A673 (cell line): ENCODE results near the gene UBN2. TPM values are rescaled to one million over a fixed set of nuclear protein-coding genes. Genes with fewer than 3 reads are reported as not detected.
"Not testable (repeated sequence)": the region's sequence is repeated elsewhere in the genome, so short reads cannot be mapped to it uniquely, and the experiment has no call there.

Experiments
- BruUV-seq: library from RNA; stranded (reverse); fragments of 400-500 nt; replicated peaks from 2 replicates; lab custom pipeline; 2021; lab: Mats Ljungman, UMichigan
- CTCF ChIA-PET: fragments of 300-600 bp; sonication (Branson Sonifier 250); formaldehyde crosslinking; loops from one replicate; lab custom pipeline; 2022; ENCODE audit warnings: antibody characterized with exemption; lab: Charles Lee
- POLR2A ChIA-PET: fragments of 300-600 bp; sonication (Branson Sonifier 250); formaldehyde crosslinking; loops from one replicate; lab custom pipeline; 2022; ENCODE audit warnings: antibody characterized with exemption; ENCODE audit not compliant: low non-redundant PET; lab: Charles Lee
- DNase-seq: peaks from one replicate; pipeline ENCODE4 v3.0.0-alpha.2; 2015; ENCODE audit warnings: low spot score
- H3K27ac ChIP-seq: fragments of 200-600 bp; sonication (generic); 2 replicates; pipeline ENCODE4 v1.5.1; 2016; ENCODE audit warnings: mixed run types, low read depth, mild to moderate bottlenecking, mixed read lengths, antibody characterized with exemption, low read length; ENCODE audit not compliant: poor library complexity, severe bottlenecking
- H3K27me3 ChIP-seq: fragments of 200-600 bp; sonication (generic); replicated peaks from 2 replicates; pipeline ENCODE4 v1.6.1; 2017; ENCODE audit warnings: mixed run types, low read depth, mild to moderate bottlenecking, mixed read lengths, antibody characterized with exemption, low read length; ENCODE audit not compliant: insufficient read depth, poor library complexity
- H3K36me3 ChIP-seq: fragments of 200-600 bp; sonication (generic); 2 replicates; pipeline ENCODE4 v1.6.1; 2016; ENCODE audit warnings: mixed run types, mild to moderate bottlenecking, mixed read lengths, antibody characterized with exemption, low read length; ENCODE audit not compliant: insufficient read depth, poor library complexity, severe bottlenecking
- H3K4me1 ChIP-seq: fragments of 200-600 bp; sonication (generic); 2 replicates; pipeline ENCODE4 v1.6.1; 2017; ENCODE audit warnings: mixed run types, mild to moderate bottlenecking, mixed read lengths, antibody characterized with exemption, low read length; ENCODE audit not compliant: insufficient read depth, poor library complexity, severe bottlenecking
- H3K4me3 ChIP-seq: fragments of 200-600 bp; sonication (generic); 2 replicates; pipeline ENCODE4 v1.5.1; 2016; ENCODE audit warnings: low read depth, mixed run types, mild to moderate bottlenecking, mixed read lengths, low read length; ENCODE audit not compliant: poor library complexity, severe bottlenecking
- H3K9me3 ChIP-seq: fragments of 200-600 bp; sonication (generic); 2 replicates; pipeline ENCODE4 v1.6.1; 2016; ENCODE audit warnings: mixed run types, low read depth, mild to moderate bottlenecking, mixed read lengths, antibody characterized with exemption, low read length; ENCODE audit not compliant: poor library complexity, severe bottlenecking
- CTCF ChIP-seq: fragments of 300-800, 200-600 bp; sonication (generic); conservative IDR thresholded peaks from 2 replicates; pipeline ENCODE4 v1.5.1; 2017; ENCODE audit warnings: low read depth, mild to moderate bottlenecking, antibody characterized with exemption, low read length, moderate library complexity, mixed read lengths
- EZH2 ChIP-seq: fragments of 200-600 bp; sonication (generic); IDR thresholded peaks from 2 replicates; pipeline ENCODE4 v1.6.1; 2017; ENCODE audit warnings: borderline replicate concordance, low read depth, mild to moderate bottlenecking, mixed read lengths, antibody characterized with exemption, low read length; ENCODE audit not compliant: poor library complexity, severe bottlenecking
- intact Hi-C: fragments of 100-400 bp; cut with micrococcal nuclease; formaldehyde crosslinking; loops from one replicate; pipeline ENCODE4 v1.10.0; 2022; ENCODE audit not compliant: unreplicated experiment
- total RNA-seq: library from RNA; stranded (reverse); gene quantifications from 2 replicates; pipeline ENCODE4 v1.2.3, GENCODE V29; 2021

The UBN2 gene
- total RNA-seq, 1 experiment from 2014 or later, result 14.5 TPM

GRCh38 chr7:139330333-139331030, 99.4 kb downstream of the UBN2 start:
- intact Hi-C loops, result no loop called here
- DNase-seq, result no peak
- TF ChIP-seq CTCF (no peak), EZH2 (no peak)
- Histone ChIP-seq H3K4me3 (no peak overlapping the region), H3K9me3 (no peaks in the 10 kb centered on the region), H3K36me3 (no peaks in the 10 kb centered on the region), H3K27ac (no peak overlapping the region), H3K27me3 (no peaks in the 10 kb centered on the region), H3K4me1 (no peaks in the 10 kb centered on the region)
- ChIA-PET POLR2A (no interaction called here), CTCF (no interaction called here)
- no TSS peak for BruUV-seq

GRCh38 chr7:139332697-139333359, 101.8 kb downstream of the UBN2 start:
- ChIA-PET POLR2A (no interaction called here), CTCF (no interaction called here)
- Histone ChIP-seq H3K27ac (no peak overlapping the region), H3K4me3 (no peak overlapping the region), H3K27me3 (no peaks in the 10 kb centered on the region), H3K36me3 (no peaks in the 10 kb centered on the region), H3K4me1 (no peaks in the 10 kb centered on the region), H3K9me3 (no peaks in the 10 kb centered on the region)
- intact Hi-C loops, result no loop called here
- no TSS peak for BruUV-seq
- DNase-seq, result no peak
- TF ChIP-seq EZH2 (no peak), CTCF (no peak)

- H3K27ac ChIP-seq, DNase-seq, intact Hi-C loops, H3K4me1 ChIP-seq, H3K9me3 ChIP-seq, H3K4me3 ChIP-seq, POLR2A ChIA-PET, CTCF ChIA-PET, H3K36me3 ChIP-seq, BruUV-seq, H3K27me3 ChIP-seq: not testable (repeated sequence)
Observed at GRCh38 chr7:139333443-139333842, 102.4 kb downstream of the UBN2 start.
